HepG2 (cell line): ENCODE results near the gene ANKRD31. TPM values are rescaled to one million over a fixed set of nuclear protein-coding genes. Genes with fewer than 3 reads are reported as not detected.

ENCODE experiments used
- ATAC-seq: fragments of 200-7000 bp; cut with Tn5 transposase; 3 replicates; pipeline ENCODE4 v1.9.1; 2020; ENCODE audit warnings: mild to moderate bottlenecking, moderate library complexity
- BruUV-seq: library from RNA; stranded (reverse); fragments of 400-500 nt; replicated peaks from 2 replicates; lab custom pipeline; 2021; lab: Mats Ljungman, UMichigan
- CTCF ChIA-PET: fragments of 300-600 bp; formaldehyde crosslinking; extraction: SDS; loops from one replicate; lab custom pipeline; 2021; ENCODE audit warnings: low total read pairs, inconsistent platforms, low intra/inter-chr PET ratio; lab: Yijun Ruan, JAX
- POLR2A ChIA-PET: fragments of 350-600 bp; sonication (Branson Sonifier 250); formaldehyde crosslinking; loops from one replicate; lab custom pipeline; 2020; ENCODE audit warnings: antibody characterized with exemption, inconsistent platforms; lab: Yijun Ruan, JAX
- DNase-seq: peaks from one replicate; pipeline ENCODE4 v3.0.0-alpha.2; 2015; ENCODE audit warnings: low spot score
- FAIRE-seq: peaks from 3 replicates; lab custom pipeline; 2011; peaks lifted over from hg19 to GRCh38; lab: Jason Lieb, UNC
- H2AFZ ChIP-seq: one replicate; pipeline ENCODE4 v1.6.1; 2011; ENCODE audit warnings: low read length, inconsistent platforms
- H3K27ac ChIP-seq: fragments of 300-600 bp; 3 replicates; pipeline ENCODE4 v1.8.0; 2011; ENCODE audit warnings: mixed run types, mild to moderate bottlenecking, mixed read lengths, low read length, inconsistent platforms; ENCODE audit not compliant: insufficient read depth; ENCODE audit errors: extremely low read length
- H3K27me3 ChIP-seq, 2 experiments: fragments of 200-600 bp in 1 of 2; 2 replicates in 1 of 2; 3 replicates in 1 of 2; pipeline versions ENCODE4 v1.6.0 to v1.8.0; 2011; ENCODE audit warnings: low read length in 2 of 2, mild to moderate bottlenecking in 2 of 2, moderate library complexity in 2 of 2, inconsistent platforms in 1 of 2; ENCODE audit not compliant: insufficient read depth in 2 of 2, control insufficient read depth in 1 of 2
- H3K36me3 ChIP-seq, 2 experiments: fragments of 200-600 bp in 1 of 2; replicated peaks in 1 of 2; 2 replicates in 1 of 2; 3 replicates in 1 of 2; pipeline versions ENCODE4 v1.5.1 to v1.8.0; 2011; ENCODE audit warnings: low read length in 2 of 2, inconsistent platforms in 1 of 2; ENCODE audit not compliant: insufficient read depth in 2 of 2, control insufficient read depth in 1 of 2
- H3K4me1 ChIP-seq: 2 replicates; pipeline ENCODE4 v1.5.1; 2012; ENCODE audit warnings: low read length, inconsistent platforms; ENCODE audit not compliant: insufficient read depth
- H3K4me2 ChIP-seq: 2 replicates; pipeline ENCODE4 v1.6.0; 2011; ENCODE audit warnings: low read depth, low read length, inconsistent platforms
- H3K4me3 ChIP-seq, 3 experiments: fragments of 200-600 bp in 1 of 3; sonication (generic), shearing (Covaris generic) in 1 of 3; replicated peaks in 1 of 3; 2 replicates each; pipeline ENCODE4 v1.5.1; 2011 to 2016; ENCODE audit warnings: low read length in 3 of 3, inconsistent platforms in 2 of 3, low read depth in 2 of 3, mild to moderate bottlenecking in 2 of 3, control low read depth in 1 of 3, mixed read lengths in 1 of 3; ENCODE audit not compliant: insufficient read depth in 1 of 3
- H3K79me2 ChIP-seq: one replicate; pipeline ENCODE4 v1.6.1; 2011; ENCODE audit warnings: low read length, inconsistent platforms; ENCODE audit not compliant: insufficient read depth
- H3K9ac ChIP-seq: 2 replicates; pipeline ENCODE4 v1.6.0; 2011; ENCODE audit warnings: mild to moderate bottlenecking, low read depth, low read length, inconsistent platforms; ENCODE audit not compliant: insufficient read depth
- H3K9me3 ChIP-seq: 2 replicates; pipeline ENCODE4 v1.5.1; 2012; ENCODE audit warnings: mild to moderate bottlenecking, low read length
- H4K20me1 ChIP-seq: 2 replicates; pipeline ENCODE4 v1.6.0; 2011; ENCODE audit warnings: inconsistent platforms, mild to moderate bottlenecking, low read length, moderate library complexity; ENCODE audit not compliant: insufficient read depth
- AHR ChIP-seq: IDR thresholded peaks from 2 replicates; pipeline ENCODE4 v1.6.1; 2018; ENCODE audit warnings: missing genetic modification reagents, missing compliant biosample characterization
- ATF3 ChIP-seq: sonication (generic); formaldehyde crosslinking; IDR thresholded peaks from 2 replicates; pipeline ENCODE4 v1.4.0; 2020; ENCODE audit warnings: missing genetic modification reagents
- DDIT3 ChIP-seq: sonication (generic); formaldehyde crosslinking; IDR thresholded peaks from 2 replicates; pipeline ENCODE4 v1.4.0; 2020; ENCODE audit warnings: mild to moderate bottlenecking, missing genetic modification reagents
- ELF1 ChIP-seq: sonication (generic); formaldehyde crosslinking; IDR thresholded peaks from 2 replicates; pipeline ENCODE4 v1.4.0; 2020; ENCODE audit warnings: missing genetic modification reagents
- GMEB2 ChIP-seq: IDR thresholded peaks from 2 replicates; pipeline ENCODE4 v1.6.1; 2016; ENCODE audit warnings: missing biosample characterization, missing genetic modification reagents, low read depth
- HIC2 ChIP-seq: sonication (generic); formaldehyde crosslinking; IDR thresholded peaks from 2 replicates; pipeline ENCODE4 v1.9.0; 2022; ENCODE audit warnings: low read depth, missing genetic modification reagents
- RORA ChIP-seq: sonication (generic); formaldehyde crosslinking; IDR thresholded peaks from 2 replicates; pipeline ENCODE4 v1.5.0; 2020; ENCODE audit warnings: mild to moderate bottlenecking, missing genetic modification reagents, moderate library complexity
- SMC3 ChIP-seq: IDR thresholded peaks from 2 replicates; pipeline ENCODE4 v1.6.1; 2011; ENCODE audit warnings: low read length, improper control_type of control experiment
- SNAPC4 ChIP-seq: sonication (generic); formaldehyde crosslinking; IDR thresholded peaks from 2 replicates; pipeline ENCODE4 v1.4.0; 2020; ENCODE audit warnings: mild to moderate bottlenecking, missing genetic modification reagents
- ZNF296 ChIP-seq: sonication (generic); formaldehyde crosslinking; conservative IDR thresholded peaks from 2 replicates; pipeline ENCODE4 v1.5.0; 2020; ENCODE audit warnings: mild to moderate bottlenecking, missing genetic modification reagents
- ZNF709 ChIP-seq: sonication (generic); formaldehyde crosslinking; IDR thresholded peaks from 2 replicates; pipeline ENCODE4 v1.5.0; 2020; ENCODE audit warnings: mild to moderate bottlenecking, missing genetic modification reagents
- in situ Hi-C: cut with HindIII; loops from 2 replicates; pipeline ENCODE4 v1.10.0; 2017; ENCODE audit warnings: low pct_unique_long_range_greater_than_20kb; ENCODE audit not compliant: extremely low pct_ligation_motif_present
- intact Hi-C: fragments of 100-400 bp; cut with micrococcal nuclease; formaldehyde crosslinking; loops from one replicate; pipeline ENCODE4 v1.10.0; 2022; ENCODE audit not compliant: unreplicated experiment
- polyA plus RNA-seq, 8 experiments: library from polyadenylated mRNA; depleted of rRNA in 3 of 8; stranded (reverse) in 7 of 8; unstranded in 1 of 8; fragments of >200 nt; fragmentation: Illumina TruSeq in 4 of 8; extraction: Trizol in 4 of 8; gene quantifications; 2 replicates each; pipeline versions ENCODE4 v1.2.1 to v1.2.3, GENCODE V29; 2011 to 2016; ENCODE audit warnings: low read depth in 4 of 8, missing spikeins in 1 of 8, mixed read lengths in 1 of 8; ENCODE audit not compliant: insufficient read depth in 1 of 8
- total RNA-seq, 5 experiments: library from RNA; depleted of rRNA; stranded (reverse); fragments of >200 nt; fragmentation: Illumina TruSeq; extraction: Trizol; gene quantifications; 2 replicates each; pipeline ENCODE4 v1.2.3, GENCODE V29; 2016; ENCODE audit warnings: low read depth in 1 of 5

ANKRD31 gene
- total and polyA plus RNA-seq, 2 of the 13 experiments (the other 11 are each of a cell fraction or from before 2014, with no cell fraction given) = 0.01 to 0.09 TPM

GRCh38 chr5:75138689-75139088 is 98.0 kb downstream of the ANKRD31 start:
- Histone ChIP-seq H4K20me1 (no peaks in the 10 kb centered on the region), H3K4me1 (no peaks in the 10 kb centered on the region), H3K4me2 (no peak overlapping the region), H3K79me2 (no peaks in the 10 kb centered on the region), H3K27me3 (no peaks in the 10 kb centered on the region), H3K27ac (no peak overlapping the region), H3K4me3 (no peak overlapping the region)
- in situ Hi-C loops = no loop called here
- TF ChIP-seq ELF1 (CRISPR knock-in tag) (no peak), ATF3 (CRISPR knock-in tag) (no peak), AHR (CRISPR knock-in tag) (no peak), SMC3 (no peak), ZNF296 (CRISPR knock-in tag) (no peak), GMEB2 (CRISPR knock-in tag) (no peak), ZNF709 (no peak), HIC2 (CRISPR knock-in tag) (no peak), SNAPC4 (CRISPR knock-in tag) (no peak), DDIT3 (no peak), RORA (CRISPR knock-in tag) (no peak)
- TF ChIP-seq, all 625 proteins: peak for 0
- ATAC-seq (no peak), FAIRE-seq (no peak), DNase-seq (no peak)
- Histone ChIP-seq H2AFZ (no peak overlapping the region), H3K9me3 (no peaks in the 10 kb centered on the region), H3K36me3 (no peaks in the 10 kb centered on the region), H3K9ac (no peak overlapping the region)
- no TSS peak for BruUV-seq
- intact Hi-C loops = no loop called here
- CTCF ChIA-PET = no interaction called here
- POLR2A ChIA-PET = no interaction called here
